ENCODE data around the gene C2orf92. TPM values are rescaled to one million over a fixed set of nuclear protein-coding genes. Genes with fewer than 3 reads are reported as not detected.

The C2orf92 gene
- total and polyA plus RNA-seq, 12 donors, result 1.2 to 50.0 (median 5.5) TPM

GRCh38 chr2:97749581-97749980, 80.1 kb downstream of the C2orf92 start:
- no peak for TF ChIP-seq POLR2A (IDR thresholded peaks at IDR 0.05)
- no peak for TF ChIP-seq CTCF (IDR thresholded peaks at IDR 0.05)
- H3K27ac ChIP-seq, result no peak overlapping the region
- no peaks in the 10 kb centered on the region for H3K27me3 ChIP-seq
- intact Hi-C loops (cut with DNase I), result no loop called here
- no peaks in the 10 kb centered on the region for H3K36me3 ChIP-seq (replicated peaks in 1 of 2)
- H3K9me3 ChIP-seq (replicated peaks in 1 of 3), result no peaks in the 10 kb centered on the region
- no peak for DNase-seq
- 78 to 81% (median 80%) methylated on average over 4 to 5 of the region's 5 CpGs for WGBS, 4 donors
- H3K4me3 ChIP-seq, result no peak overlapping the region
- H3K4me1 ChIP-seq (replicated peaks in 1 of 2), result no peaks in the 10 kb centered on the region

- TF ChIP-seq CTCF (IDR thresholded peaks at IDR 0.05) (no peak), POLR2A (IDR thresholded peaks at IDR 0.05) (no peak)
- Histone ChIP-seq H3K36me3 (replicated peaks in 1 of 2) (peaks cover 0 to 4% of the 10 kb centered on the region in 2 donors), H3K9me3 (replicated peaks in 1 of 3) (no peaks in the 10 kb centered on the region), H3K27ac (no peak overlapping the region), H3K4me3 (no peak overlapping the region), H3K27me3 (no peaks in the 10 kb centered on the region), H3K4me1 (replicated peaks in 1 of 2) (no peaks in the 10 kb centered on the region)
- DNase-seq, result no peak
- intact Hi-C loops (cut with DNase I), result no loop called here
- WGBS, 4 donors, result 91 to 98% (median 96%) methylated on average over 4 of the region's 4 CpGs
These were observed 80.5 kb downstream of the C2orf92 start for GRCh38 chr2:97750017-97750416.

- TF ChIP-seq CTCF (IDR thresholded peaks at IDR 0.05) (no peak), POLR2A (IDR thresholded peaks at IDR 0.05) (no peak)
- Histone ChIP-seq H3K4me3 (no peak overlapping the region), H3K4me1 (replicated peaks in 1 of 2) (no peaks in the 10 kb centered on the region), H3K27ac (no peak overlapping the region), H3K36me3 (replicated peaks in 1 of 2) (peaks cover 0 to 12% of the 10 kb centered on the region in 2 donors), H3K9me3 (replicated peaks in 1 of 3) (no peaks in the 10 kb centered on the region), H3K27me3 (no peaks in the 10 kb centered on the region)
- intact Hi-C loops (cut with DNase I), result no loop called here
- 59 to 75% (median 69%) methylated on average over 3 of the region's 3 CpGs for WGBS, 4 donors
- DNase-seq, result no peak
These were observed 82.2 kb downstream of the C2orf92 start for GRCh38 chr2:97751752-97752151.

Small RNA genes within 50 kb of the gene (small RNA-seq; reads per million reads assigned to genes)
- gene RNU4-8P, result 0 to 0.12 reads per million in 2 donors

Other genes with a start within 250 kb of the C2orf92 start
- gene ANKRD36B, start 79.8 kb upstream of the C2orf92 start, total RNA-seq, result 100 to 1,000 TPM in 1 of 9 donors, 10 to 100 TPM in 4, 1 to 10 TPM in 4; 6.5 to 122 (median 10.0) TPM
- 10 to 100 TPM in 2 of 3 donors, 1 to 10 TPM in 1; 3.2 to 63.5 (median 13.0) TPM for gene ANKRD36B, start 79.8 kb upstream of the C2orf92 start, polyA plus RNA-seq
- 1,000 to 10,000 TPM in 1 of 9 donors, 100 to 1,000 TPM in 8; 334 to 1,355 (median 389) TPM for gene COX5B, start 23.7 kb upstream of the C2orf92 start, total RNA-seq
- 1,000 to 10,000 TPM in 2 of 3 donors, 100 to 1,000 TPM in 1; 198 to 1,683 (median 1,036) TPM for gene COX5B, start 23.7 kb upstream of the C2orf92 start, polyA plus RNA-seq
- gene ACTR1B, start 5.7 kb upstream of the C2orf92 start, total RNA-seq, result 100 to 1,000 TPM in 5 of 9 donors, 10 to 100 TPM in 4; 45.1 to 130 (median 103) TPM
- 100 to 1,000 TPM in 1 of 3 donors, 10 to 100 TPM in 2; 39.0 to 105 (median 88.6) TPM for gene ACTR1B, start 5.7 kb upstream of the C2orf92 start, polyA plus RNA-seq
- gene ZAP70, start 43.9 kb downstream of the C2orf92 start, total RNA-seq, result 1 to 10 TPM in 8 of 9 donors, under 1 TPM in 1; 0.33 to 8.1 (median 2.1) TPM
- 1 to 10 TPM in 2 of 3 donors, under 1 TPM in 1; 0.62 to 8.3 (median 5.9) TPM for gene ZAP70, start 43.9 kb downstream of the C2orf92 start, polyA plus RNA-seq